NOMO-1 (cell line): ENCODE data around the gene PRLR.

ENCODE experiments used
- DNase-seq, 2 experiments: peaks; one replicate each; lab custom pipeline; 2025; ENCODE audit not compliant: unreplicated experiment in 2 of 2; lab: John Stamatoyannopoulos, UW

PRLR gene

GRCh38 chr5:35091704-35092103 lies 138.6 kb downstream of the PRLR start:
- no peak for DNase-seq

- peak; percentile 73 to 77 for DNase-seq
Observed at GRCh38 chr5:35089334-35090314, 140.7 kb downstream of the PRLR start.

GRCh38 chr5:35087991-35088390 lies 142.3 kb downstream of the PRLR start:
- no peak for DNase-seq

- DNase-seq, result no peak
Observed at GRCh38 chr5:35083150-35083549, 147.1 kb downstream of the PRLR start.

GRCh38 chr5:35082530-35082929 lies 147.8 kb downstream of the PRLR start:
- DNase-seq, result no peak

- no peak for DNase-seq
Observed at GRCh38 chr5:35081134-35081533, 149.2 kb downstream of the PRLR start.

GRCh38 chr5:35073160-35073559 lies 157.1 kb downstream of the PRLR start:
- DNase-seq, result no peak

GRCh38 chr5:35069188-35069587 lies 161.1 kb downstream of the PRLR start:
- DNase-seq, result no peak

- DNase-seq, result no peak
Observed at GRCh38 chr5:35067985-35068384, 162.3 kb downstream of the PRLR start.

- peak; percentile 84 to 98 for DNase-seq
Observed at GRCh38 chr5:35066260-35066795, 164.0 kb downstream of the PRLR start.

- no peak for DNase-seq
Observed at GRCh38 chr5:35063414-35063813, 166.9 kb downstream of the PRLR start.

GRCh38 chr5:35061211-35061770 lies 169.0 kb downstream of the PRLR start:
- no peak for DNase-seq

GRCh38 chr5:35060236-35060635 lies 170.1 kb downstream of the PRLR start:
- DNase-seq, result no peak

GRCh38 chr5:35059251-35059650 lies 171.0 kb downstream of the PRLR start:
- no peak for DNase-seq

GRCh38 chr5:35058374-35058788 lies 171.9 kb downstream of the PRLR start:
- DNase-seq, result no peak

- no peak for DNase-seq
Observed at GRCh38 chr5:35056686-35057085, 173.6 kb downstream of the PRLR start.

- DNase-seq, result no peak
Observed at GRCh38 chr5:35052838-35053237, 177.4 kb downstream of the PRLR start.

GRCh38 chr5:35050541-35051126 lies 179.7 kb downstream of the PRLR start:
- DNase-seq, result no peak

GRCh38 chr5:35048910-35049309 lies 181.4 kb downstream of the PRLR start:
- DNase-seq, result no peak

GRCh38 chr5:35047785-35048404 lies 182.4 kb downstream of the PRLR start, which contains the start of gene AGXT2:
TSS of gene AGXT2 (minus strand) at chr5:35047949. CDS start at chr5:35047892, 57 bp downstream.
- DNase-seq, result no peak

- DNase-seq, result no peak
Observed at GRCh38 chr5:35046774-35047173, 183.5 kb downstream of the PRLR start.
